Lower leg skin (tissue), 4 donors: Measurements from ENCODE around the gene NCKIPSD. TPM values are rescaled to one million over a fixed set of nuclear protein-coding genes. Genes with fewer than 3 reads are reported as not detected.

ENCODE experiments used
- DNase-seq, 2 donors: peaks; one replicate each; pipeline ENCODE4 v3.0.0-alpha.2; 2019; ENCODE audit warnings: low spot score in 2 of 2
- H3K4me3 ChIP-seq: fragments of 200-600 bp; sonication (generic); 2 replicates; pipeline ENCODE4 v1.5.1; 2017; ENCODE audit warnings: mild to moderate bottlenecking, low read depth; ENCODE audit not compliant: poor library complexity, severe bottlenecking
- CTCF ChIP-seq, 3 donors: fragments of 450-650 bp; IDR thresholded peaks; one replicate each; pipeline ENCODE4 v1.5.1; 2016; ENCODE audit warnings: antibody characterized with exemption in 3 of 3, mild to moderate bottlenecking in 3 of 3, moderate library complexity in 2 of 3
- POLR2A ChIP-seq, 2 donors: fragments of 450-650 bp; IDR thresholded peaks; one replicate each; pipeline ENCODE4 v1.6.1; 2016 to 2017; ENCODE audit warnings: antibody characterized with exemption in 2 of 2, mild to moderate bottlenecking in 1 of 2, moderate library complexity in 1 of 2
- WGBS, 2 donors: methylation state at CpG; one replicate each; pipeline ENCODE4 v1.1.5; 2018; 5-methylcytosine and 5-hydroxymethylcytosine counted together
- intact Hi-C: fragments of 100-400 bp; cut with DNase I; formaldehyde crosslinking; loops from one replicate; pipeline ENCODE4 v1.15.0; 2023; ENCODE audit warnings: low total_unique reads
- total RNA-seq, 4 donors: library from RNA; depleted of rRNA; stranded (reverse); fragments of >200 nt; gene quantifications; one replicate each; pipeline ENCODE4 v1.1.0, GENCODE V29; 2016

NCKIPSD gene
- total RNA-seq, 4 donors from 2014 or later: 32.0 to 51.0 (median 41.1) TPM

- no peak for TF ChIP-seq POLR2A (IDR thresholded peaks at IDR 0.05)
- no peak overlapping the region for H3K4me3 ChIP-seq
- WGBS, 2 donors: 18 to 21% methylated on average over 2 of the region's 2 CpGs
- DNase-seq: no peak
- intact Hi-C loops: no loop called here
Measured at GRCh38 chr3:48708481-48708889, 22.8 kb upstream of the NCKIPSD start.

- WGBS, 2 donors: 86 to 91% methylated on average over 5 of the region's 5 CpGs
- H3K4me3 ChIP-seq: no peak overlapping the region
- DNase-seq: no peak
- TF ChIP-seq POLR2A (IDR thresholded peaks at IDR 0.05): no peak
- TF ChIP-seq CTCF (IDR thresholded peaks at IDR 0.05): no peak
- intact Hi-C loops: no loop called here
Measured at GRCh38 chr3:48707157-48707556, 21.4 kb upstream of the NCKIPSD start.

- TF ChIP-seq POLR2A (IDR thresholded peaks at IDR 0.05) (no peak), CTCF (IDR thresholded peaks at IDR 0.05) (no peak)
- intact Hi-C loops: no loop called here
- 88 to 89% methylated on average over 6 of the region's 6 CpGs for WGBS, 2 donors
- H3K4me3 ChIP-seq: no peak overlapping the region
- no peak for DNase-seq
Measured at GRCh38 chr3:48702320-48702920, 16.7 kb upstream of the NCKIPSD start.

GRCh38 chr3:48700731-48701405, 15.2 kb upstream of the NCKIPSD start:
- no peak overlapping the region for H3K4me3 ChIP-seq
- TF ChIP-seq POLR2A (IDR thresholded peaks at IDR 0.05): no peak
- TF ChIP-seq CTCF (IDR thresholded peaks at IDR 0.05): no peak
- intact Hi-C loops: no loop called here
- no peak for DNase-seq
- 83 to 86% methylated on average over 11 of the region's 11 CpGs for WGBS, 2 donors

GRCh38 chr3:48698891-48699290, 13.2 kb upstream of the NCKIPSD start:
- no peak for DNase-seq
- no peak overlapping the region for H3K4me3 ChIP-seq
- intact Hi-C loops: no loop called here
- WGBS, 2 donors: 94 to 97% methylated on average over 8 of the region's 8 CpGs
- TF ChIP-seq POLR2A (IDR thresholded peaks at IDR 0.05) (no peak), CTCF (IDR thresholded peaks at IDR 0.05) (no peak)

GRCh38 chr3:48697952-48698351, 12.2 kb upstream of the NCKIPSD start:
- 77 to 85% methylated on average over 3 of the region's 3 CpGs for WGBS, 2 donors
- TF ChIP-seq CTCF (IDR thresholded peaks at IDR 0.05): no peak
- TF ChIP-seq POLR2A (IDR thresholded peaks at IDR 0.05): no peak
- intact Hi-C loops: no loop called here
- H3K4me3 ChIP-seq: no peak overlapping the region
- no peak for DNase-seq
